Hepatocyte (in vitro differentiated cells): ENCODE measurements around the gene ASAP2. TPM values are rescaled to one million over a fixed set of nuclear protein-coding genes. Genes with fewer than 3 reads are reported as not detected.

Experiments used
- DNase-seq: peaks from one replicate; pipeline ENCODE4 v3.0.0-alpha.2; 2016; ENCODE audit warnings: low spot score
- H2AFZ ChIP-seq: fragments of 200-600 bp; sonication (generic); 2 replicates; pipeline ENCODE4 v1.6.0; 2016; ENCODE audit warnings: antibody characterized with exemption, mild to moderate bottlenecking
- H3K27ac ChIP-seq: fragments of 200-600 bp; sonication (generic); 2 replicates; pipeline ENCODE4 v1.5.1; 2016; ENCODE audit warnings: mild to moderate bottlenecking
- H3K27me3 ChIP-seq: fragments of 200-600 bp; sonication (generic); 2 replicates; pipeline ENCODE4 v1.6.1; 2016
- H3K36me3 ChIP-seq: fragments of 200-600 bp; sonication (generic); replicated peaks from 2 replicates; pipeline ENCODE4 v1.5.1; 2016; ENCODE audit warnings: low read depth; ENCODE audit not compliant: insufficient read depth
- H3K4me1 ChIP-seq: fragments of 200-600 bp; sonication (generic); 2 replicates; pipeline ENCODE4 v1.5.1; 2016; ENCODE audit warnings: mild to moderate bottlenecking, moderate library complexity; ENCODE audit not compliant: insufficient read depth
- H3K4me2 ChIP-seq: fragments of 200-600 bp; sonication (generic); 2 replicates; pipeline ENCODE4 v1.6.0; 2016
- H3K4me3 ChIP-seq: fragments of 200-600 bp; sonication (generic); 2 replicates; pipeline ENCODE4 v1.5.1; 2016; ENCODE audit warnings: mild to moderate bottlenecking
- H3K79me2 ChIP-seq: fragments of 200-600 bp; sonication (generic); 2 replicates; pipeline ENCODE4 v1.6.0; 2017; ENCODE audit warnings: mild to moderate bottlenecking
- H3K9me2 ChIP-seq: fragments of 200-600 bp; sonication (generic); replicated peaks from 2 replicates; pipeline ENCODE4 v1.6.0; 2017; ENCODE audit warnings: mild to moderate bottlenecking; ENCODE audit not compliant: insufficient read depth
- H3K9me3 ChIP-seq: fragments of 200-600 bp; sonication (generic); 2 replicates; pipeline ENCODE4 v1.5.1; 2016; ENCODE audit warnings: low read depth, mild to moderate bottlenecking
- H4K20me1 ChIP-seq: fragments of 200-600 bp; sonication (generic); 2 replicates; pipeline ENCODE4 v1.6.0; 2016; ENCODE audit warnings: mild to moderate bottlenecking; ENCODE audit not compliant: insufficient read depth, poor library complexity, severe bottlenecking
- CTCF ChIP-seq: fragments of 200-600 bp; sonication (generic); IDR thresholded peaks from 2 replicates; pipeline ENCODE4 v1.5.1; 2016; ENCODE audit warnings: antibody characterized with exemption, mild to moderate bottlenecking; ENCODE audit not compliant: poor library complexity
- EZH2 ChIP-seq: fragments of 200-600 bp; sonication (generic); IDR thresholded peaks from 2 replicates; pipeline ENCODE4 v1.6.1; 2016; ENCODE audit warnings: antibody characterized with exemption, mild to moderate bottlenecking, borderline replicate concordance
- EZH2phosphoT487 ChIP-seq: fragments of 200-600 bp; sonication (generic); IDR thresholded peaks from one replicate; pipeline ENCODE4 v1.6.1; 2018; ENCODE audit warnings: antibody characterized with exemption, mild to moderate bottlenecking, low read depth, moderate library complexity; ENCODE audit not compliant: unreplicated experiment, severe bottlenecking
- whole genome bisulfite sequencing: methylation state at CpG from one replicate; pipeline ENCODE4 v1.1.6; 2016; ENCODE audit warnings: low lambda C conversion rate; ENCODE audit errors: missing lambda C conversion rate; 5-methylcytosine and 5-hydroxymethylcytosine counted together
- polyA plus RNA-seq: library from polyadenylated mRNA; unstranded; fragments of >200 nt; fragmentation: Nextera tagmentation; extraction: Ambion mirVana; gene quantifications from 2 replicates; pipeline ENCODE4 v1.2.1, GENCODE V29; 2016
- total RNA-seq: library from RNA; depleted of rRNA; stranded (reverse); fragments of >200 nt; gene quantifications from 2 replicates; pipeline ENCODE4 v1.2.3, GENCODE V29; 2014

The ASAP2 gene
- total and polyA plus RNA-seq, 2 experiments from 2014 or later: 13.7 to 21.3 TPM

- H2AFZ ChIP-seq: no peak overlapping the region
- H3K4me3 ChIP-seq: no peak overlapping the region
- H4K20me1 ChIP-seq: peaks cover 3% of the 10 kb centered on the region
- H3K27ac ChIP-seq: no peak overlapping the region
- H3K4me1 ChIP-seq: peaks cover 43% of the 10 kb centered on the region
- H3K9me2 ChIP-seq: no peaks in the 10 kb centered on the region
- no peaks in the 10 kb centered on the region for H3K36me3 ChIP-seq
- no peak overlapping the region for H3K4me2 ChIP-seq
- H3K27me3 ChIP-seq: no peaks in the 10 kb centered on the region
- WGBS: 100% methylated on average over 4 of the region's 4 CpGs
- H3K79me2 ChIP-seq: peaks cover 84% of the 10 kb centered on the region
- no peak for DNase-seq
- no peak for TF ChIP-seq EZH2
- TF ChIP-seq CTCF: no peak
- TF ChIP-seq EZH2phosphoT487: no peak
- H3K9me3 ChIP-seq: no peaks in the 10 kb centered on the region
Measured at GRCh38 chr2:9230881-9231280, 24.3 kb downstream of the ASAP2 start.

- peaks cover 44% of the 10 kb centered on the region for H3K4me1 ChIP-seq
- WGBS: 95% methylated on average over 14 of the region's 14 CpGs
Measured at GRCh38 chr2:9231291-9232165, 24.9 kb downstream of the ASAP2 start.

GRCh38 chr2:9232166-9232479 is 25.5 kb downstream of the ASAP2 start:
- 84% methylated on average over 7 of the region's 7 CpGs for WGBS
- Histone ChIP-seq H3K9me2 (no peaks in the 10 kb centered on the region), H2AFZ (no peak overlapping the region), H3K27me3 (no peaks in the 10 kb centered on the region), H3K4me3 (no peak overlapping the region), H3K27ac (no peak overlapping the region), H3K4me1 (peaks cover 49% of the 10 kb centered on the region), H3K9me3 (no peaks in the 10 kb centered on the region), H3K4me2 (no peak overlapping the region), H4K20me1 (peaks cover 3% of the 10 kb centered on the region), H3K79me2 (peaks cover 84% of the 10 kb centered on the region), H3K36me3 (no peaks in the 10 kb centered on the region)
- no peak for DNase-seq
- no peak for TF ChIP-seq CTCF
- no peak for TF ChIP-seq EZH2phosphoT487
- TF ChIP-seq EZH2: no peak

More at GRCh38 chr2:9231291-9232165, 24.9 kb downstream of the ASAP2 start:
- H4K20me1 ChIP-seq: peaks cover 3% of the 10 kb centered on the region
- H3K36me3 ChIP-seq: no peaks in the 10 kb centered on the region
- no peaks in the 10 kb centered on the region for H3K9me3 ChIP-seq
- no peak overlapping the region for H3K27ac ChIP-seq
- no peak overlapping the region for H3K4me3 ChIP-seq
- no peaks in the 10 kb centered on the region for H3K27me3 ChIP-seq
- H3K9me2 ChIP-seq: no peaks in the 10 kb centered on the region
- no peak overlapping the region for H3K4me2 ChIP-seq
- TF ChIP-seq EZH2phosphoT487 (no peak), EZH2 (no peak), CTCF (no peak)
- no peak overlapping the region for H2AFZ ChIP-seq
- H3K79me2 ChIP-seq: peaks cover 84% of the 10 kb centered on the region
- no peak for DNase-seq
